H1 (cell line): ENCODE results near the gene ATAD3B. TPM values are rescaled to one million over a fixed set of nuclear protein-coding genes. Genes with fewer than 3 reads are reported as not detected.
"Not testable (repeated sequence)": the region's sequence is repeated elsewhere in the genome, so short reads cannot be mapped to it uniquely, and the experiment has no call there.

Experiments
- CTCF ChIA-PET: fragments of 300-600 bp; sonication (Branson Sonifier 250); formaldehyde crosslinking; loops from one replicate; lab custom pipeline; 2021; ENCODE audit not compliant: partially characterized antibody; lab: Charles Lee
- POLR2A ChIA-PET: fragments of 300-600 bp; sonication (Branson Sonifier 250); formaldehyde crosslinking; loops from one replicate; lab custom pipeline; 2021; ENCODE audit warnings: inconsistent platforms; ENCODE audit not compliant: partially characterized antibody; lab: Charles Lee
- DNase-seq, 2 experiments: peaks; one replicate each; pipeline versions ENCODE4 v3.0.0 to v3.0.0-alpha.2; 2010 to 2022; ENCODE audit warnings: low spot score in 2 of 2, low read depth in 1 of 2, mixed read lengths in 1 of 2
- FAIRE-seq: peaks from 2 replicates; lab custom pipeline; 2011; peaks lifted over from hg19 to GRCh38; lab: Jason Lieb, UNC
- H2AFZ ChIP-seq: 2 replicates; pipeline ENCODE4 v1.8.1; 2012; ENCODE audit warnings: low read length, inconsistent platforms
- H2AK5ac ChIP-seq: 2 replicates; pipeline ENCODE4 v1.6.1; 2013; ENCODE audit warnings: low read depth, low read length
- H2BK120ac ChIP-seq: replicated peaks from 2 replicates; pipeline ENCODE3; 2013; ENCODE audit warnings: low read depth, low read length, inconsistent platforms
- H2BK12ac ChIP-seq: 2 replicates; pipeline ENCODE4 v1.6.1; 2013; ENCODE audit warnings: low read depth, low read length
- H2BK15ac ChIP-seq: 2 replicates; pipeline ENCODE4 v1.6.1; 2013; ENCODE audit warnings: low read length
- H2BK20ac ChIP-seq: 2 replicates; pipeline ENCODE4 v1.6.1; 2013; ENCODE audit warnings: low read length
- H2BK5ac ChIP-seq: 2 replicates; pipeline ENCODE4 v1.6.1; 2013; ENCODE audit warnings: low read depth, low read length
- H3K14ac ChIP-seq: 2 replicates; pipeline ENCODE4 v1.6.1; 2013; ENCODE audit warnings: inconsistent platforms; ENCODE audit not compliant: insufficient read length
- H3K18ac ChIP-seq: 2 replicates; pipeline ENCODE4 v1.6.1; 2013; ENCODE audit warnings: low read length; ENCODE audit errors: extremely low read depth
- H3K23ac ChIP-seq: 2 replicates; pipeline ENCODE4 v1.6.1; 2013; ENCODE audit warnings: inconsistent platforms; ENCODE audit not compliant: insufficient read length
- H3K23me2 ChIP-seq: 2 replicates; pipeline ENCODE4 v1.6.1; 2013; ENCODE audit warnings: low read depth, low read length
- H3K27ac ChIP-seq: 2 replicates; pipeline ENCODE4 v1.6.1; 2011; ENCODE audit warnings: low read depth, low read length, inconsistent platforms
- H3K27me3 ChIP-seq, 4 experiments: replicated peaks in 1 of 4; 1 replicate in 1 of 4; 2 replicates in 3 of 4; pipeline versions ENCODE4 v1.6.1 to v1.8.1; 2011 to 2013; ENCODE audit warnings: low read length in 3 of 4, mild to moderate bottlenecking in 3 of 4, inconsistent platforms in 2 of 4, mixed read lengths in 2 of 4, moderate library complexity in 1 of 4; ENCODE audit not compliant: control insufficient read depth in 3 of 4, insufficient read depth in 3 of 4; ENCODE audit errors: extremely low read depth in 1 of 4
- H3K36me3 ChIP-seq, 4 experiments: 2 replicates each; pipeline versions ENCODE4 v1.6.1 to v1.8.1; 2011 to 2013; ENCODE audit warnings: mild to moderate bottlenecking in 4 of 4, low read length in 3 of 4, moderate library complexity in 2 of 4, control low read depth in 1 of 4, inconsistent platforms in 1 of 4; ENCODE audit not compliant: insufficient read depth in 4 of 4, control insufficient read depth in 2 of 4
- H3K4ac ChIP-seq: replicated peaks from 2 replicates; pipeline ENCODE3; 2013; ENCODE audit warnings: low read length, low read depth, mixed read lengths, inconsistent platforms; ENCODE audit not compliant: insufficient read length
- H3K4me1 ChIP-seq, 4 experiments: replicated peaks in 1 of 4; 1 replicate in 1 of 4; 2 replicates in 3 of 4; pipeline versions ENCODE4 v1.6.1 to v1.8.1; 2011 to 2013; ENCODE audit warnings: low read length in 3 of 4, inconsistent platforms in 2 of 4, mixed read lengths in 1 of 4; ENCODE audit not compliant: insufficient read depth in 4 of 4, control insufficient read depth in 3 of 4
- H3K4me2 ChIP-seq, 2 experiments: 2 replicates each; pipeline versions ENCODE4 v1.6.1 to v1.8.1; 2011 to 2013; ENCODE audit warnings: low read depth in 2 of 2, low read length in 2 of 2, control low read depth in 1 of 2, inconsistent platforms in 1 of 2, mild to moderate bottlenecking in 1 of 2; ENCODE audit not compliant: insufficient read depth in 1 of 2
- H3K4me3 ChIP-seq, 4 experiments: fragments of 200-600, 300-600 bp in 1 of 4; sonication (generic), shearing (Covaris generic), sonication (Bioruptor Twin) in 1 of 4; 2 replicates each; pipeline versions ENCODE4 v1.5.1 to v1.8.1; 2011 to 2016; ENCODE audit warnings: low read length in 4 of 4, low read depth in 3 of 4, control low read depth in 2 of 4, inconsistent platforms in 2 of 4, mild to moderate bottlenecking in 2 of 4, mixed read lengths in 1 of 4, moderate library complexity in 1 of 4; ENCODE audit not compliant: insufficient read depth in 2 of 4; ENCODE audit errors: extremely low read depth in 1 of 4
- H3K56ac ChIP-seq: replicated peaks from 2 replicates; pipeline ENCODE3; 2013; ENCODE audit warnings: low read depth, mild to moderate bottlenecking, mixed read lengths, low read length, inconsistent platforms; ENCODE audit not compliant: insufficient read length
- H3K79me1 ChIP-seq: 2 replicates; pipeline ENCODE4 v1.6.1; 2013; ENCODE audit warnings: low read depth, low read length, control low read depth
- H3K79me2 ChIP-seq, 2 experiments: 2 replicates each; pipeline versions ENCODE4 v1.6.1 to v1.8.1; 2012 to 2013; ENCODE audit warnings: low read length in 2 of 2, mild to moderate bottlenecking in 2 of 2, inconsistent platforms in 1 of 2; ENCODE audit not compliant: insufficient read depth in 2 of 2, control insufficient read depth in 1 of 2
- H3K9ac ChIP-seq, 4 experiments: replicated peaks in 1 of 4; 1 replicate in 1 of 4; 2 replicates in 3 of 4; pipeline versions ENCODE4 v1.6.1 to v1.8.1; 2011 to 2013; ENCODE audit warnings: low read depth in 3 of 4, low read length in 3 of 4, control low read depth in 2 of 4, mild to moderate bottlenecking in 2 of 4, moderate library complexity in 2 of 4, inconsistent platforms in 1 of 4; ENCODE audit errors: extremely low read depth in 1 of 4
- H3K9me3 ChIP-seq, 2 experiments: 2 replicates each; pipeline versions ENCODE4 v1.6.1 to v1.8.1; 2012 to 2013; ENCODE audit warnings: mild to moderate bottlenecking in 2 of 2, moderate library complexity in 2 of 2, control low read depth in 1 of 2, inconsistent platforms in 1 of 2, low read depth in 1 of 2, low read length in 1 of 2, mixed read lengths in 1 of 2; ENCODE audit not compliant: insufficient read depth in 2 of 2
- H4K20me1 ChIP-seq, 2 experiments: replicated peaks in 1 of 2; 2 replicates each; pipeline versions ENCODE3 to v1.8.1; 2011 to 2013; ENCODE audit warnings: inconsistent platforms in 2 of 2, low read length in 2 of 2, mild to moderate bottlenecking in 1 of 2; ENCODE audit not compliant: insufficient read depth in 2 of 2, control insufficient read depth in 1 of 2
- H4K5ac ChIP-seq: 2 replicates; pipeline ENCODE4 v1.6.1; 2013; ENCODE audit warnings: low read length, low read depth, mixed read lengths, inconsistent platforms; ENCODE audit not compliant: insufficient read length
- H4K8ac ChIP-seq: 2 replicates; pipeline ENCODE4 v1.8.0; 2013; ENCODE audit warnings: mild to moderate bottlenecking, moderate library complexity, low read length, inconsistent platforms; ENCODE audit not compliant: insufficient read depth; ENCODE audit errors: extremely low read depth
- H4K91ac ChIP-seq: replicated peaks from 2 replicates; pipeline ENCODE3; 2013; ENCODE audit warnings: low read length, mixed read lengths, inconsistent platforms; ENCODE audit not compliant: insufficient read length
- WGBS, 2 experiments: shearing (Covaris generic) in 1 of 2; methylation state at CpG; one replicate each; pipeline versions ENCODE4 v1.1.6 to v1.1.7; 2013 to 2015; ENCODE audit warnings: low lambda C conversion rate in 2 of 2, mixed read lengths in 2 of 2, inconsistent platforms in 1 of 2, low coverage in 1 of 2, missing lambda C conversion rate in 1 of 2; ENCODE audit not compliant: insufficient replicate concordance in 2 of 2, insufficient coverage in 1 of 2, insufficient read length in 1 of 2; ENCODE audit errors: extremely low coverage in 1 of 2, missing lambda C conversion rate in 1 of 2; 5-methylcytosine and 5-hydroxymethylcytosine counted together
- polyA plus RNA-seq, 7 experiments: library from polyadenylated mRNA; depleted of rRNA in 3 of 7; stranded (reverse) in 5 of 7; unstranded in 2 of 7; fragments of >200 nt in 5 of 7; fragments of 200-250 nt in 2 of 7; gene quantifications; 1 replicate in 5 of 7; 2 replicates in 1 of 7; 4 replicates in 1 of 7; pipeline versions ENCODE4 v1.2.1 to v1.2.3, GENCODE V29; 2011 to 2013; ENCODE audit warnings: missing spikeins in 2 of 7, mixed read lengths in 2 of 7
- total RNA-seq: library from RNA; stranded (reverse); fragmentation: NEBNext Ultra II Directional; extraction: Animal tissue kit (Norgen Biotek cat#: 25700); gene quantifications from 2 replicates; pipeline ENCODE4 v1.2.1, GENCODE V29; 2021

ATAD3B gene
- total and polyA plus RNA-seq, 2 of the 8 experiments (the other 6 are each of a cell fraction or from before 2014, with no cell fraction given) = 31.3 to 63.0 TPM

DNA sequence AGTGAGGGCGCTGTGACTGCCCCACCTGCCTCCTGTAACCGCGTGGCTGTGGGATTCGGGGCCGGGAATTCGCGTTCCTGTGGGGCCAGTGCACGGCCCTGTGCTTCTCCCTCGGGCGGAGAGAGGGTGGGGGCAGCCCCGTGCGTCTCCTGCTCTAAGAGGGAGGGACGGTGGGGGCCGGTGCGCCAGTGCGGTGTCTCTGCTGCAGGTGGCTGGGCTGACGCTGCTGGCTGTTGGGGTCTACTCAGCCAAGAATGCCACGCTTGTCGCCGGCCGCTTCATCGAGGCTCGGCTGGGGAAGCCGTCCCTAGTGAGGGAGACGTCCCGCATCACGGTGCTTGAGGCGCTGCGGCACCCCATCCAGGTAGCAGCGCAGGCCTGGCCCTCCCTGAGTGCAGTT is 51.0 kb downstream of the ATAD3B start:
- CTCF ChIA-PET, H3K27ac ChIP-seq, H3K14ac ChIP-seq, H4K5ac ChIP-seq, H3K4me3 ChIP-seq, POLR2A ChIA-PET, H3K79me2 ChIP-seq, H3K9ac ChIP-seq, H2AFZ ChIP-seq, H3K4ac ChIP-seq, H4K91ac ChIP-seq, H4K20me1 ChIP-seq, DNase-seq, H2BK20ac ChIP-seq, H3K27me3 ChIP-seq, H3K56ac ChIP-seq, FAIRE-seq, H3K23ac ChIP-seq, H3K4me1 ChIP-seq, H4K8ac ChIP-seq, H3K4me2 ChIP-seq, H3K9me3 ChIP-seq, H3K23me2 ChIP-seq, H2BK5ac ChIP-seq, H2AK5ac ChIP-seq, H3K18ac ChIP-seq, H2BK12ac ChIP-seq, H2BK15ac ChIP-seq, H2BK120ac ChIP-seq, H3K79me1 ChIP-seq: not testable (repeated sequence)
- H3K36me3 ChIP-seq = peaks cover 8 to 46% (median 22%) of the 10 kb centered on the region in 4 experiments
- 89% methylated on average over 10 of the region's 30 CpGs; no CpG with 5 or more reads in 1 of the 2 experiments for WGBS, 2 experiments

DNA sequence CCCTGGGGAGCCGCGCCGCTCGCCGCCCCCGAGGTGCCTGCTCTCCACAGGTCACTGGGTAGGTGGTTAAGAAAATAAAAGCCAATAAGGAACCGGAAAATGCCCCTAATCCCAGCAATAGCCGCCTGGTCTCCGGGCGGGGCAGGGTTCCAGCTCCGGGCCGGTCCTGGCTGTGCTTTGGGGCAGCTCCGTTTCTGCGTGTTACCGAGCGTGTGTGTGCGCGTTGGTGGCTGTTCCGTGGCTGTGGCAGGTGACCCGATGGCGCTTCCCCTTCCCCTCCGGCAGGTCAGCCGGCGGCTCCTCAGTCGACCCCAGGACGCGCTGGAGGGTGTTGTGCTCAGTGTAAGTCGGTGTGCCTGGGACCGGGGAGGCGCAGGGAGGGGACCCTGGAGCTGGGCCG is 51.7 kb downstream of the ATAD3B start:
- H3K4ac ChIP-seq, H2BK15ac ChIP-seq, H2AK5ac ChIP-seq, H3K23ac ChIP-seq, CTCF ChIA-PET, H4K20me1 ChIP-seq, H3K4me1 ChIP-seq, H3K4me3 ChIP-seq, H3K56ac ChIP-seq, H3K23me2 ChIP-seq, H4K91ac ChIP-seq, FAIRE-seq, H3K79me1 ChIP-seq, H2BK5ac ChIP-seq, H3K79me2 ChIP-seq, H4K8ac ChIP-seq, H2BK120ac ChIP-seq, DNase-seq, H2AFZ ChIP-seq, H3K27me3 ChIP-seq, H3K4me2 ChIP-seq, H2BK12ac ChIP-seq, H3K14ac ChIP-seq, H3K9ac ChIP-seq, H4K5ac ChIP-seq, H3K18ac ChIP-seq, H3K27ac ChIP-seq, H3K9me3 ChIP-seq, H2BK20ac ChIP-seq, POLR2A ChIA-PET: not testable (repeated sequence)
- H3K36me3 ChIP-seq = peaks cover 5 to 43% (median 18%) of the 10 kb centered on the region in 4 experiments; a peak in 7 of 8 replicates
- WGBS, 2 experiments = 99% methylated on average over 13 of the region's 31 CpGs; no CpG with 5 or more reads in 1 of the 2 experiments
